ENCODE data around the gene GOT1. TPM values are rescaled to one million over a fixed set of nuclear protein-coding genes. Genes with fewer than 3 reads are reported as not detected.
A peak's percentile ranks its signal among the peaks of the same experiment; 100 is the strongest.

Gene GOT1
- total RNA-seq, 1 experiment from 2014 or later: 152 TPM

DNA sequence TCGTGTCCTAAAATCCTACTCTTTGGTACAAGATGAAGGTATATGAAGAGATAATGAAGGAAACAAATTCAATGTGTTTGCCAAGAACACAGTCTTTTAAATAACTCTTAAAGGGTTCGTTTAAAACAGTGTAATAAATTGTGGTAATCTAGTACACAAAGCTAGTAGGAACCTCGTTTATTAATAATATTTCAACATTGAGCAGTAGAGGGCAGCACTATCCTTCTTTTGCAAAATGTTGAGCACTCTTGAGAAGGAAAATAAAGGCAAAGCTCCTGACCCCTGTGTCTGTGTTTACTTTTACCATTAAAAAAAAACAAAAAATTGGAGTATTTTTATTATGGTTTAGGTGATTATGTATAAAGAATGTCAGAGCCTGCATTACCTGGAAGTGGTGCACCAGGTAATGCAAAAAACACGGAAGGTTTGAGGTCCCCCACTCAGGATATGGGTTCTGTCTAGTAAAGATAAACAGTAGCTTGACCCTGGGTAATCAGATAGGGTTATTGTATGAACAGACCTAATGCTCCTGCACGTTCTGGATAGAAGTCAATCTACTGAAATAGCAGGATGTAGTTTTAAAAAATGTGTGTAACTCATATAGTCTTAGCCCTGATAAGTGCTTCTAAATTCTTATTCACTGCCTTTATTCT is 5.7 kb upstream of the GOT1 start:
- DNase-seq (ENCODE audit: extremely low read depth, low read depth): peak; percentile 58

GRCh38 chr10:99433378-99434020 is 3.1 kb upstream of the GOT1 start:
- DNase-seq (ENCODE audit: extremely low read depth, low read depth): no peak

DNA sequence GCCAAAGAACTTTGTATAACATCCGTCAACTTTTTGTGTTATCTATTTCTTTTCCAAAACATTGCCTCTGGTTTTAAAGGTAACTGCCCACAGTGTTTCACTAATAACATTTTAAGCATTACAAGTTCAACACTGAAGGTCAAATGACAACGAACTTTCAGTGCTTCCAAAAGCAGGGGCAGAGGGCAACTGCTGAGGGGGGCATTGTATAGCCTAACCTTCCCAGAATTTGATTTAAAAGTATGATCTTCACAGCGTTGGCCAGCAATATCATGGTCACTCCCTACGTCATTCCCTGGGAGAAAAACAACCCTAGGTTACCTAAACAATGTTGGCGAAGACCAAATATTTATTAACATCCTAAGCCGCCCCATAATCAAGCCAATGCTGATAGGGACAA is 2.5 kb upstream of the GOT1 start:
- no peak for DNase-seq (ENCODE audit: extremely low read depth, low read depth)

DNA sequence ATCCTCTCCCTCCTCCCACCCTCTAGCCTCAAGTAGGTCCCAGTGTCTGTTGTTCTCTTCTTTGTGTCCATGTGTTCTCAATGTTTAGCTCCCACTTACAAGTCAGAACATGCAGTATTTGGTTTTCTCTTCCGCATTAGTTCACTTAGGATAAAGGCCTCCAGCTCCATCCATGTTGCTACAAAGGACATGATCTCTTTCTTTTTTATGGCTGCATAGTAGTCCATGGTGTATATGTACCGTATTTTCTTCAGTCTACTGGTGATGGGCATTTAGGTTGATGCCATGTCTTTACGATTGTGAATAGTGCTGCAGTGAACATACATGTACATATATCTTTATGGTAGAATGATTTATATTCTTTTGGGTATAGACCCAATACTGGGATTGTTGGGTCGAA is 1.6 kb upstream of the GOT1 start:
- no peak for DNase-seq (ENCODE audit: extremely low read depth, low read depth)

- peak; percentile 30 for DNase-seq (ENCODE audit: extremely low read depth, low read depth)
Measured at GRCh38 chr10:99431190-99431760, 851 bp upstream of the GOT1 start.

DNA sequence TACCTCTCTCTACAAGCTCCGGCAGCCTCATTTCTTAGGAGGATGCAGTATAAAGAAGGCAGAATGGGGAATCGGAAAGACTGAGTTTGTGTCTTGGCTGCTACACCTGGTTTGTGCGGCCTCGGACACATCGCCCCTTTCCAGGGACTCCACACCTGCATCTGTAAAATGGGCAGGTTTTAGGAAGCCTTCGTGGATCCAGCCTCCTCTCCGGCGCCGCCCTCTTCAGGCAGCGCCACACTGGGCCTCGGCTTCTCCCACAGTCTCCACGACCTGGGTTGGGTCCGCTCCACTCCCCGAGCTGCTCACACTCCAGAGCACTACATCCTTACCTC is 341 bp downstream of the GOT1 start:
- no peak for DNase-seq (ENCODE audit: extremely low read depth, low read depth)

DNA sequence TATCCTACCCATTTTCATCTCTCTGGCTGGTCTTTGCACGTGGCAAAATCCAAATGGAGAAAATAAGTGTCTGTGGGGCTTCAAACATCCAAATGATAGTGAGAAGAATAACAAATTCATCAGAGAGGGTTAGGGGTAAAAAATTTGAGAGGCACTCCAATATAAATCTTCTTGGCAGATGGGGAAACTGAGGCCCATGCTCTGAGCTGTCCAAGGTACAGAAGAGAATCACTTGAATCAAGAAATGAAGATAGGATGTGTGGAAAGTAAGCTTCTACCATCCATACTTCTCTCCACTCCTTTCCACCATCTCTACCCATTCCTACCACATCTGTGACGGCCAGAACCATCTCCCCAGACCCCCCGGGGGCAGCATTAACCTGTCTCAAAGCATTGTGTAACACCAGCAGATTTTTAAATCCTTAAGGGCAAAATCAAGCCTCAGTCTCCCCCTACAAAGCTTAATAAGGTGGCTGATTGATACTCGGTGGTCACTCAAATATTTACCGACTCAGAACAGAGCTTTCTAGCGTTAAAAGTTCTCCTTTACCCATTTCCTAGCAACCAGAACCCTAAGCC is 818 bp downstream of the GOT1 start:
- no peak for DNase-seq (ENCODE audit: extremely low read depth, low read depth)

DNA sequence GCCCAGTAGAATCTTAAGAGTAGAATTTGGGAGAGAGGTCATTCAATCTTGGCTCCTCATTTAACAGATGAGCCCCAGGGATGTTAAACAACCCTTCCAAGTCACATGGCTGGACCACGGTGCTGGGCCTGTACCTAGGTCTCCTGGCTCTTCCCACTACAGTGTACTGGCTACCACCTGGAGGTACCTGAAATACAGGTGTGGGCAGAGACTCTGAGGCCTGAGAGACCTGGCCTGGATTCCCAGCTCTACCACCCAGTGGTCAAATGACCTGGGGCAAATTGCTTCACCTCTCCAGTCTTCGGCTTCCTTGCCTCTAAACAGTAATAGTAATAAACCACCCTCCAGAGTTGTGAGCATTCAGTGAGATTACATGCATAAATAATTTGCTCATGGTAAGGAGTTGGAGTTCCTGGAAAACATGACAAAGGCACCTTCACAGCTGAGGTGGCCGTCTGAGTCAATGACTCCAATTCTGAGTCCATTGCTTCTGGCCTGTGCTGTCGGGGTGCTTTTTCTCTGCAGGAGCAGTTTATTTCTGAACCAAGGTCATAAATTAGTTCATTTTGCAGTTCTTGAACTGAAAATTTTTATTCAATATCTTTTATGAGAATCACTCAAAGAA is 2.7 kb downstream of the GOT1 start:
- no peak for DNase-seq (ENCODE audit: extremely low read depth, low read depth)

- DNase-seq (ENCODE audit: extremely low read depth, low read depth): no peak
Measured at GRCh38 chr10:99426689-99427088, 3.7 kb downstream of the GOT1 start.

GRCh38 chr10:99425204-99425603 is 5.2 kb downstream of the GOT1 start:
- DNase-seq (ENCODE audit: extremely low read depth, low read depth): no peak

DNA sequence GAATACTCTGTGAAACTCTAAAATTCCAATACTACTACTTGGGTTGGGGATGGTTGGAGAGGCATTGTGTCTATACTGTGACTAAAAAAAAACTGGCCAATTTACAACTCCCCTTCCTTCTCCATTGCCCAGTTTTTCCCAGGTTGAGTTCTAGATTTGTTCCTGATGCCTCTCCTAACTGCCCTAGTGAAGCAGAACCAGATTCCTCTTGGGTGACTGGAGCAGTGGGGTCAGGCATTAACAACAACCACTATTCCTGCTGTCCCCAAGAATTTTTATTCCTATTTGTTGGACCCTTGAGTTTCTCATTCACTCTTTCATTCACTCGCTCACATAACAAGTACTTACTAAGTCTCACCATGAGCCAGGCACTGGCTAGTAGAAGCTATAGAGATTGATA is 5.8 kb downstream of the GOT1 start:
- no peak for DNase-seq (ENCODE audit: extremely low read depth, low read depth)

DNA sequence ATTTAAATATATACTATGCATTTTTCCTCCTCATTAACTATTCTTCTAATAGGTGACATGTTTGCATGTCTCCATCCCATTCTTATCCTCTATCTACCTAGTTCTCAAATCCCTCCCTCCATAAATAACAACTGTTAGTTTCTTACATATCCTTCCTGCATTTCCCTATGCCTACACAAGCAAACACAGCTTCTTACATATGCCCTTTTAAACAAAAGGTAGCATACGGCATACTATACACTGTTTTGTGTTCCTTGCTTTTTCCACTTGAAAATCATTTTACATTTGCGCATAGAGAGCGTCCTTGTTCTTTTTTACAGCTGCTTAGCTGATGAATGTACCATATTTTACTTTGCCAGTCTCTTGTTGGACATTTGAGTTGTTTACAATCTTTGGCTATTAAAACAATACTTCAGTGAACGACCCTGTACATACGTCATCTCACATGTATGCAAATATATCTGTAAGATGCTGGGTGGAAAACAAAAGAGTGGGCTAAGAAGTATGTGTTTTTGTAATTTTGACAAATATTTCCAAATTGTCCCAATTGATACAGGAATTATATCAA is 7.8 kb downstream of the GOT1 start:
- no peak for DNase-seq (ENCODE audit: extremely low read depth, low read depth)

DNA sequence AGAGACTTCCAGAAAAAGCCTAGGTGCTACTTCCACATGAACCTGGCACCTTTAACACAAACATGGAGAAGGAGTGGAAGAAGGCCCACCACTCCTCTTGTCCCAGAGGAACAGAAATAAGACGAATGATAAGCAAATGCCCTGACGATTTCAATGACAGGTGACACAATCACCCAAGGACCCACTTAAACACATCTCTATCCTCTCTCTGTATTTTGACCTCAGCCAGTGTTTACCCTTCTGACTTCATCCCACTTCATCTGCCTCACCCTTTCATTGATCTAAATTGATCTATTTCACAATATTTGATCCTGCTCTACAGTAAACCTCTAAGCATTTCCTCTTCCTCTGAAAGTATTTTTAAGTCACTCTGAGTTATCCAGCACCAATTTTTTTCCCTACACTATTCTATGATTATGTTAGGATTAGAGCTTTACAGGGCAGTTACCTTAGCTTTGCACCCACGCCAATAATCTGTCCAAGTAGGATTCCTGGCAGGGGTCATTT is 9.1 kb downstream of the GOT1 start:
- no peak for DNase-seq (ENCODE audit: extremely low read depth, low read depth)

DNA sequence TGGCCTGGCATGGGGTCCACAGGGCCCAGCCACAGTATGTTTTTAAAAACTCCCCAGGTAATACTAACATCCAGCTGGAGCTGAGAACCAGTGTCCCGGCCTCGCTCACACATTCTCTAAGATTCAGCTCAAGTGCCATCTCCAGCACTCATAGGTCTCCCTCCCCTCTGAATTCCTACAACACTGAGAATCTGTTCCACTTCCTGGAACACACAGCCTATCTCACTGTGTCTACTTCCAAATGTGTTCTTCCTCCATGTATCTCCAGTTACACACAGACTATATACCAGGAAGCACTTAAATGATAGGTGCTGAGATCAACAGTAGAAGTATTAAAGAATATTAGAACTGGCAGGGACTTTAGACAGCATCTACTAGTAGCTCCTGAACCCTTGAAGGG is 10.7 kb downstream of the GOT1 start:
- DNase-seq (ENCODE audit: extremely low read depth, low read depth): no peak

- DNase-seq (ENCODE audit: extremely low read depth, low read depth): no peak
Measured at GRCh38 chr10:99418910-99419624, 11.4 kb downstream of the GOT1 start.

GRCh38 chr10:99412099-99412498 is 18.3 kb downstream of the GOT1 start:
- DNase-seq (ENCODE audit: extremely low read depth, low read depth): no peak

GRCh38 chr10:99411546-99411945 is 18.9 kb downstream of the GOT1 start:
- no peak for DNase-seq (ENCODE audit: extremely low read depth, low read depth)

GRCh38 chr10:99410876-99411275 is 19.5 kb downstream of the GOT1 start:
- DNase-seq (ENCODE audit: extremely low read depth, low read depth): no peak

DNA sequence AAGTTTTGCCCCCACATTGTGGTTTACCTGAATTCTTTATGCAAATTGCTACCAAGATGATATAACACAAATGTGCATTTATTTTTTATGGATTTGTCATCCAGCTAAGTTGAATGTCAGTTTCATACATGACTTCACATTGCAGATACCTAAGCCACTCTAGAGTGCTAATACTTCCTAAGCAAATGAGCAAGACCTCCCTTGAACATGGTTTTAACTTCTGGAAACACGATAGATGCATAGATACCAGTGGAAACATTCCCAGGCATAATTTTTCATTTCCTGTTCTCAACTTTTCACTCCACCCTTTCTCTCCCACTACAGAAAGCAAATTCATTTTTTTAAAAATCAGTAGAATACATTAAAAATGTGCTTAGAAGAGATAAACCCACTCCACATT is 20.3 kb downstream of the GOT1 start:
- no peak for DNase-seq (ENCODE audit: extremely low read depth, low read depth)

DNA sequence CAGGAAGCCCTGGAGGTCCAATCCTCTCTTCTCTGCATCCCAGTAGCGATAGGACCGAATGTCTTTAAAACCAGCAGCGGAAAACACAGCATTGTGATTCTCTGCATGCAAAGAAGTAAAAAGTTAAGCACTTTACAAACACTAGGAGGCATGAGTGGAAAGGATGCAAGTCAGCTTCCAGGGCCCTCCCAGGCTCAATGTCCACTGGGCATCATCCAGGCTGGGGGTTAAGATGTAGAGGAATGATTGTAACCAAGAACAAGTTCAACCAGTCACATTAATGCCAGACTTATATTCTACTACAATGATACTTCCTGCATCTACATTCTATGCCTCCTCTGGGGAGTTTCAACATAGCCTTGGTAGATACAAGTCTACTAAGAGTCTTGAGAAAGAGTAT is 24.3 kb downstream of the GOT1 start:
- no peak for DNase-seq (ENCODE audit: extremely low read depth, low read depth)

DNA sequence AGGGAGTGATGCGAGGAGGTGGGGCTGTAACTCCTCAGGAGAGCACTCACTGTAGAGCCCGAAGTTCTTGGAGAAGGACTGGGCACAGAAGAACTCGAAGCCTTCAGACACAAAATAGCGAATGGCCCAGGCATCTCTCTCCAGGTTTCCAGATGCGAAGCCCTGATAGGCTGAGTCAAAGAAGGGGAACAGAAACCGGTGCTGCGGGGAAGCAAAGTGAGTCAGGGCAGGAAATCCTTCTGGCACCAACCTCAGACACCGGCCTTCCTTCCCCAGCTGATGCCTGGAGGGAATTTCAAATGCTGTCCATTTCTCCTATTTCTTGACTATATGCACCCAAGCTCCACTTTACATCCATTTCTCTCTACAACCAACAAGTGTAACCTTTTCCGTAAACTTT is 26.8 kb downstream of the GOT1 start:
- no peak for DNase-seq (ENCODE audit: extremely low read depth, low read depth)
